GM23338 (cell line): ENCODE data around the gene BAG3. TPM values are rescaled to one million over a fixed set of nuclear protein-coding genes. Genes with fewer than 3 reads are reported as not detected.

Experiments used
- ATAC-seq: fragments of 200-7000 bp; cut with Tn5 transposase; 3 replicates; pipeline ENCODE4 v1.9.1; 2020
- DNase-seq: peaks from one replicate; pipeline ENCODE4 v3.0.0-alpha.2; 2015; ENCODE audit warnings: low spot score
- H2AFZ ChIP-seq: fragments of 200-600 bp; sonication (generic); 2 replicates; pipeline ENCODE4 v1.8.0; 2016; ENCODE audit warnings: antibody characterized with exemption, mild to moderate bottlenecking, moderate library complexity
- H3F3A ChIP-seq: fragments of 200-600 bp; sonication (generic); replicated peaks from 2 replicates; pipeline ENCODE4 v1.8.0; 2017; ENCODE audit warnings: antibody characterized with exemption, mixed run types, low read depth
- H3K27ac ChIP-seq: fragments of 200-600 bp; sonication (generic); 2 replicates; pipeline ENCODE4 v1.6.1; 2016; ENCODE audit warnings: low read depth
- H3K27me3 ChIP-seq: fragments of 200-600 bp; sonication (generic); 2 replicates; pipeline ENCODE4 v1.8.0; 2016; ENCODE audit warnings: mild to moderate bottlenecking, mixed run types, moderate library complexity; ENCODE audit not compliant: insufficient read depth
- H3K36me3 ChIP-seq: fragments of 200-600 bp; sonication (generic); 2 replicates; pipeline ENCODE4 v1.8.0; 2016; ENCODE audit warnings: mild to moderate bottlenecking; ENCODE audit not compliant: insufficient read depth
- H3K4me1 ChIP-seq: fragments of 200-600 bp; sonication (generic); 2 replicates; pipeline ENCODE4 v1.8.0; 2016; ENCODE audit warnings: mild to moderate bottlenecking, moderate library complexity; ENCODE audit not compliant: insufficient read depth
- H3K4me2 ChIP-seq: fragments of 200-600 bp; sonication (generic); 2 replicates; pipeline ENCODE4 v1.7.1; 2017; ENCODE audit warnings: mixed run types
- H3K4me3 ChIP-seq: fragments of 200-600 bp; sonication (generic); 2 replicates; pipeline ENCODE4 v1.6.1; 2016; ENCODE audit warnings: mixed run types
- H3K79me2 ChIP-seq: fragments of 200-600 bp; sonication (generic); replicated peaks from 2 replicates; pipeline ENCODE4 v1.8.0; 2017; ENCODE audit warnings: mild to moderate bottlenecking; ENCODE audit not compliant: insufficient read depth
- H3K9me2 ChIP-seq: fragments of 200-600 bp; sonication (generic); 2 replicates; pipeline ENCODE4 v1.8.0; 2017; ENCODE audit not compliant: insufficient read depth
- H4K20me1 ChIP-seq: fragments of 200-600 bp; sonication (generic); replicated peaks from 2 replicates; pipeline ENCODE4 v1.8.0; 2017; ENCODE audit warnings: mild to moderate bottlenecking; ENCODE audit not compliant: insufficient read depth
- H3K27ac Mint-ChIP-seq: 2 replicates; pipeline ENCODE4 v1.8.0; 2020; ENCODE audit warnings: inconsistent platforms, mild to moderate bottlenecking, moderate library complexity, mixed read lengths
- H3K27me3 Mint-ChIP-seq: 3 replicates; pipeline ENCODE4 v1.8.0; 2022; ENCODE audit warnings: low read depth, mild to moderate bottlenecking, moderate library complexity, mixed read lengths, inconsistent platforms; ENCODE audit not compliant: insufficient read depth, poor library complexity
- H3K36me3 Mint-ChIP-seq: 3 replicates; pipeline ENCODE4 v1.8.0; 2021; ENCODE audit warnings: low read depth, mild to moderate bottlenecking, inconsistent platforms, moderate library complexity, mixed read lengths
- H3K4me1 Mint-ChIP-seq: 3 replicates; pipeline ENCODE4 v1.8.0; 2020; ENCODE audit warnings: mild to moderate bottlenecking, inconsistent platforms, mixed read lengths
- H3K4me3 Mint-ChIP-seq: 3 replicates; pipeline ENCODE4 v1.8.0; 2021; ENCODE audit warnings: moderate library complexity, mild to moderate bottlenecking, inconsistent platforms, mixed read lengths
- H3K9me3 Mint-ChIP-seq: 3 replicates; pipeline ENCODE4 v1.8.0; 2020; ENCODE audit warnings: moderate library complexity, mild to moderate bottlenecking, inconsistent platforms, mixed read lengths
- CREB1 ChIP-seq: fragments of 250-450 bp; sonication (Bioruptor Pico); IDR thresholded peaks from 2 replicates; pipeline ENCODE4 v1.5.0; 2020; ENCODE audit warnings: low read depth, mild to moderate bottlenecking, moderate library complexity
- JUNB ChIP-seq: IDR thresholded peaks from one replicate; pipeline ENCODE4 v1.6.1; 2016; ENCODE audit warnings: antibody characterized with exemption; ENCODE audit not compliant: unreplicated experiment
- POLR2AphosphoS5 ChIP-seq: IDR thresholded peaks from 2 replicates; pipeline ENCODE4 v1.6.1; 2016; ENCODE audit warnings: antibody characterized with exemption, low read depth
- STAT1 ChIP-seq: IDR thresholded peaks from one replicate; pipeline ENCODE4 v1.6.1; 2016; ENCODE audit warnings: antibody characterized with exemption; ENCODE audit not compliant: unreplicated experiment
- ZNF114 ChIP-seq: fragments of 250-450 bp; sonication (Bioruptor Pico); IDR thresholded peaks from 2 replicates; pipeline ENCODE4 v1.5.0; 2020; ENCODE audit warnings: mild to moderate bottlenecking, moderate library complexity
- ZNF331 ChIP-seq: fragments of 250-450 bp; sonication (Bioruptor Pico); IDR thresholded peaks from 2 replicates; pipeline ENCODE4 v1.5.0; 2020; ENCODE audit warnings: low read depth, mild to moderate bottlenecking, moderate library complexity
- polyA plus RNA-seq: library from polyadenylated mRNA; unstranded; fragments of >200 nt; fragmentation: Nextera tagmentation; extraction: Ambion mirVana; gene quantifications from 2 replicates; pipeline ENCODE4 v1.2.1, GENCODE V29; 2016
- total RNA-seq: library from RNA; depleted of rRNA; stranded (reverse); fragments of >200 nt; shearing (Covaris generic); gene quantifications from 2 replicates; pipeline ENCODE4 v1.2.3, GENCODE V29; 2014
- TF ChIP-seq, protein P1 (sequence below): IDR thresholded peaks from 2 replicates; pipeline ENCODE4 v1.6.1; 2016; ENCODE audit warnings: antibody characterized with exemption
- TF ChIP-seq, protein P2 (sequence below): IDR thresholded peaks from one replicate; pipeline ENCODE4 v1.6.1; 2018; ENCODE audit warnings: antibody characterized with exemption; ENCODE audit not compliant: unreplicated experiment

Gene BAG3
- total and polyA plus RNA-seq, 2 experiments from 2014 or later: 8.2 to 8.4 TPM

DNA sequence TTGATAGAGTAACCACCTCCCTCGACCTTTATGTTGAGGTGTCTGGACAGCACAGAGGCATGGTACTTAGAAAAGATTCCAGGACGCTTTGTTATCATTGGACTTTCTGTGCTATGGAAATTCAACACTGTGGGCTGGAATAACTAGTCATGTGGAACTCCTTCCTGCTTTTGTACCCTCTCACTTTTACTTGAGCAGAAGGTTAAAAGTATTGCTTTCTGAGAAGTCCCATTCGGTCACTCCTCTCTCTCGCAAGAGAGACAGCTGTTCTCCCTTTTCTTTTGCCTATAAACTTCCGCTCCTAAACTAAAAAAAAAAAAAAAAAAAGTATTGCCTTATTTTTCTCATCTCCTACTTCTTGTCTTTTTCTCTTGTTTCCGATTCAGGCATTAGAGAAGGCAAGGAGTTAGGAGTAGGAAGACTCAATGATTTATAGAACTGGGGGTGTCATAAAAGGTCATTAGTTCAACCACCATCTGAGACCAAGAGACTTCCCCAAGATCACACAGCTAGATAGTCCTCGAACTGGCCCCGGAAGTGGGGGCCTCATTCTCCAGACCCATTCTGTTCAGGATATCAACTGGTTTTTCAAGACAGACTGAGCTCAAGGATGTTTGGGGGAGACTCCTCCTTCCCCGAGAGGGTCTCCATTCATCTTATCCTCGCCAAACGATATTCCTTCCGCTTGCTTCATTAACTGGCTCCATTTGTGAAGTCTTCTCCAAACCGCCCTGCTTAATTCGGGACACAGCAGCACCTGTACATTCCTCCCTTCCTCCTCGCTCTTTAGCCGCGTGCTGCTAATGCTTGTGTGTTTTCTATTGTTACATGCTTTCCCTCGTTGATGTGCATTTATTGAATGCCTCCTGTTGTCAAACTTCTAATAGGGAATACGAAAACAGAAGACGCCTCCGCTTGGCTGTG is 73.7 kb downstream of the BAG3 start:
- DNase-seq: peak; percentile 56

DNA sequence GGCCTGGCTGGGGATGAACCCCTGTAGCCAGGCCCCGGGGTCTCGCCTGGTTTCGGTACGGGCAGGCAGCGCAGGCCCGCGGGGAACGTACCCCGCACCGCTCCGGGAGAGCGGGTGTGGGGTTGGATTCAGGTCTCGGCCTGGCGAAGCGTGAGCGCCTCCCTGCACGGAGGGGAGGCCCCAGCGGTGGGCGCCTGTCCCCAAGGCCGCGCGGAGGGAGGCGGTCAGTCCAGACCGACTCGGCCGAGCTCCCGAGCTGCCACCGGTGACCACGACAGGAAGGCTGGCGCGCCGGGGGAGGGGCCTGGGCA is 74.3 kb downstream of the BAG3 start:
- H3K79me2 ChIP-seq: peaks cover 36% of the 10 kb centered on the region
- H3F3A ChIP-seq: 0 out of 2 replicates have a peak, but pooled peaks cover 9% of the 10 kb centered on the region
- H3K4me1 ChIP-seq: peaks cover 34% of the 10 kb centered on the region
- H3K9me2 ChIP-seq: no peaks in the 10 kb centered on the region
- peak overlapping the region; percentile 67 for H3K4me3 Mint-ChIP-seq
- peaks cover 17% of the 10 kb centered on the region for H4K20me1 ChIP-seq
- H3K9me3 Mint-ChIP-seq: peaks cover 12% of the 10 kb centered on the region
- DNase-seq (no peak), ATAC-seq (peak; percentile 57)
- peaks cover 10% of the 10 kb centered on the region for H3K36me3 Mint-ChIP-seq
- peak overlapping the region; percentile 93 for H3K4me3 ChIP-seq
- no peaks in the 10 kb centered on the region for H3K27me3 ChIP-seq
- peak overlapping the region; percentile 82; the same call in 1 of the 2 replicates for H2AFZ ChIP-seq
- H3K4me1 Mint-ChIP-seq: peaks cover 29% of the 10 kb centered on the region
- peaks cover 7% of the 10 kb centered on the region for H3K27me3 Mint-ChIP-seq
- no peaks in the 10 kb centered on the region for H3K36me3 ChIP-seq
- peak overlapping the region; percentile 88 for H3K4me2 ChIP-seq
- no peak for TF ChIP-seq STAT1
- TF ChIP-seq, protein P1, sequence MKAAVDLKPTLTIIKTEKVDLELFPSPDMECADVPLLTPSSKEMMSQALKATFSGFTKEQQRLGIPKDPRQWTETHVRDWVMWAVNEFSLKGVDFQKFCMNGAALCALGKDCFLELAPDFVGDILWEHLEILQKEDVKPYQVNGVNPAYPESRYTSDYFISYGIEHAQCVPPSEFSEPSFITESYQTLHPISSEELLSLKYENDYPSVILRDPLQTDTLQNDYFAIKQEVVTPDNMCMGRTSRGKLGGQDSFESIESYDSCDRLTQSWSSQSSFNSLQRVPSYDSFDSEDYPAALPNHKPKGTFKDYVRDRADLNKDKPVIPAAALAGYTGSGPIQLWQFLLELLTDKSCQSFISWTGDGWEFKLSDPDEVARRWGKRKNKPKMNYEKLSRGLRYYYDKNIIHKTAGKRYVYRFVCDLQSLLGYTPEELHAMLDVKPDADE: peak; percentile 63; the same call in 1 of the 2 replicates
- no peak for TF ChIP-seq ZNF114 (CRISPR knock-in tag)
- TF ChIP-seq CREB1 (CRISPR knock-in tag): no peak
- no peak for TF ChIP-seq JUNB
- TF ChIP-seq POLR2AphosphoS5: peak; percentile 95
- TF ChIP-seq, protein P2, sequence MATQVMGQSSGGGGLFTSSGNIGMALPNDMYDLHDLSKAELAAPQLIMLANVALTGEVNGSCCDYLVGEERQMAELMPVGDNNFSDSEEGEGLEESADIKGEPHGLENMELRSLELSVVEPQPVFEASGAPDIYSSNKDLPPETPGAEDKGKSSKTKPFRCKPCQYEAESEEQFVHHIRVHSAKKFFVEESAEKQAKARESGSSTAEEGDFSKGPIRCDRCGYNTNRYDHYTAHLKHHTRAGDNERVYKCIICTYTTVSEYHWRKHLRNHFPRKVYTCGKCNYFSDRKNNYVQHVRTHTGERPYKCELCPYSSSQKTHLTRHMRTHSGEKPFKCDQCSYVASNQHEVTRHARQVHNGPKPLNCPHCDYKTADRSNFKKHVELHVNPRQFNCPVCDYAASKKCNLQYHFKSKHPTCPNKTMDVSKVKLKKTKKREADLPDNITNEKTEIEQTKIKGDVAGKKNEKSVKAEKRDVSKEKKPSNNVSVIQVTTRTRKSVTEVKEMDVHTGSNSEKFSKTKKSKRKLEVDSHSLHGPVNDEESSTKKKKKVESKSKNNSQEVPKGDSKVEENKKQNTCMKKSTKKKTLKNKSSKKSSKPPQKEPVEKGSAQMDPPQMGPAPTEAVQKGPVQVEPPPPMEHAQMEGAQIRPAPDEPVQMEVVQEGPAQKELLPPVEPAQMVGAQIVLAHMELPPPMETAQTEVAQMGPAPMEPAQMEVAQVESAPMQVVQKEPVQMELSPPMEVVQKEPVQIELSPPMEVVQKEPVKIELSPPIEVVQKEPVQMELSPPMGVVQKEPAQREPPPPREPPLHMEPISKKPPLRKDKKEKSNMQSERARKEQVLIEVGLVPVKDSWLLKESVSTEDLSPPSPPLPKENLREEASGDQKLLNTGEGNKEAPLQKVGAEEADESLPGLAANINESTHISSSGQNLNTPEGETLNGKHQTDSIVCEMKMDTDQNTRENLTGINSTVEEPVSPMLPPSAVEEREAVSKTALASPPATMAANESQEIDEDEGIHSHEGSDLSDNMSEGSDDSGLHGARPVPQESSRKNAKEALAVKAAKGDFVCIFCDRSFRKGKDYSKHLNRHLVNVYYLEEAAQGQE: no peak
- no peak overlapping the region; the same call in 1 of the 2 replicates for H3K27ac Mint-ChIP-seq
- peak overlapping the region; percentile 40; the same call in 1 of the 2 replicates for H3K27ac ChIP-seq

More for the DNA sequence above, 73.7 kb downstream of the BAG3 start:
- peaks cover 30% of the 10 kb centered on the region for H3K79me2 ChIP-seq
- H3K9me2 ChIP-seq: 0 out of 2 replicates have a peak, but pooled peaks cover 6% of the 10 kb centered on the region
- H3K36me3 ChIP-seq: no peaks in the 10 kb centered on the region
- peaks cover 34% of the 10 kb centered on the region for H3K4me1 ChIP-seq
- Mint-ChIP-seq H3K4me1 (peaks cover 29% of the 10 kb centered on the region), H3K4me3 (peak overlapping the region; percentile 67), H3K9me3 (peaks cover 17% of the 10 kb centered on the region), H3K27me3 (peaks cover 7% of the 10 kb centered on the region), H3K27ac (peak overlapping the region; percentile 34; the same call in 1 of the 2 replicates), H3K36me3 (peaks cover 16% of the 10 kb centered on the region)
- 0 out of 2 replicates have a peak, but pooled peaks cover 9% of the 10 kb centered on the region for H3F3A ChIP-seq
- peak overlapping the region; percentile 82; the same call in 1 of the 2 replicates for H2AFZ ChIP-seq
- H3K27ac ChIP-seq: peak overlapping the region; percentile 40; the same call in 1 of the 2 replicates
- no peaks in the 10 kb centered on the region for H3K27me3 ChIP-seq
- H4K20me1 ChIP-seq: peaks cover 17% of the 10 kb centered on the region
- peak overlapping the region; percentile 88 for H3K4me2 ChIP-seq
- TF ChIP-seq, protein P1: no peak
- TF ChIP-seq ZNF331 (CRISPR knock-in tag): no peak
- ATAC-seq: peak; percentile 13
- H3K4me3 ChIP-seq: peak overlapping the region; percentile 93
